Right atrium auricular region (tissue), 2 donors: ENCODE data around the gene ESRRA. TPM values are rescaled to one million over a fixed set of nuclear protein-coding genes. Genes with fewer than 3 reads are reported as not detected.
"Not testable (repeated sequence)": the region's sequence is repeated elsewhere in the genome, so short reads cannot be mapped to it uniquely, and the experiment has no call there.

Experiments
- DNase-seq: peaks from one replicate; pipeline ENCODE4 v3.0.0-alpha.2; 2019; ENCODE audit warnings: low spot score
- H3K27ac ChIP-seq, 2 donors: fragments of 200-600 bp; sonication (generic); 1 replicate in 1 of 2; 2 replicates in 1 of 2; pipeline ENCODE4 v1.5.1; 2016 to 2019
- H3K27me3 ChIP-seq, 2 donors: fragments of 200-600 bp; sonication (generic); one replicate each; pipeline versions ENCODE4 v1.5.1 to v1.6.0; 2017 to 2019
- H3K36me3 ChIP-seq: fragments of 200-600 bp; sonication (generic); one replicate; pipeline ENCODE4 v1.5.1; 2016
- H3K4me1 ChIP-seq, 2 donors: fragments of 200-600 bp; sonication (generic); one replicate each; pipeline versions ENCODE4 v1.5.1 to v1.6.0; 2017 to 2019
- H3K4me3 ChIP-seq, 2 donors: fragments of 200-600 bp; sonication (generic); 1 replicate in 1 of 2; 2 replicates in 1 of 2; pipeline ENCODE4 v1.5.1; 2017 to 2019; ENCODE audit warnings: mild to moderate bottlenecking in 1 of 2, moderate library complexity in 1 of 2
- H3K9me3 ChIP-seq, 2 donors: fragments of 200-600 bp; sonication (generic); one replicate each; pipeline ENCODE4 v1.5.1; 2019
- total RNA-seq, 2 donors: library from RNA; depleted of rRNA; stranded (reverse); fragments of >200 nt; gene quantifications; one replicate each; pipeline ENCODE4 v1.1.0, GENCODE V29; 2016
- TF ChIP-seq, protein P1 (sequence below), 2 donors: fragments of 200-600 bp; sonication (generic); IDR thresholded peaks; one replicate each; pipeline ENCODE4 v1.5.1; 2019; ENCODE audit warnings: antibody characterized with exemption in 2 of 2

The ESRRA gene
- total RNA-seq, 2 donors from 2014 or later: 164 to 190 TPM

DNA sequence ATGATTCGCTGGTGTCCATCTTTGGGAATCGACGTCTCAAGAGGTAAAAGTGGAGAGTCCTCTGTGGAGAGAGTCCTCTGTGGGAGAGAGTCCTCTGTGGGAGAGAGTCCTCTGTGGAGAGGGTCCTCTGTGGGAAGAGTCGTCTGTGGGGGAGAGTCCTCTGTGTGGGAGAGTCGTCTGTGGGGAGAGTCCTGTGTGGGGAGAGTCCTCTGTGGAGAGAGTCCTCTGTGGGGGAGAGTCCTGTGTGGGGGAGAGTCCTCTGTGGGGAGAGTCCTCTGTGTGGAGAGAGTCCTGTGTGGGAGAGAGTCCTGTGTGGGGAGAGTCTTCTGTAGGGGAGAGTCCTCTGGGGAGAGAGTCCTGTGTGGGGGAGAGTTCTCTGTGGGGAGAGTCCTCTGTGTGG is 15.7 kb downstream of the ESRRA start:
- no peaks in the 10 kb centered on the region for H3K27me3 ChIP-seq
- H3K4me1 ChIP-seq: peaks cover 0 to 22% of the 10 kb centered on the region in 2 donors
- H3K9me3 ChIP-seq: no peaks in the 10 kb centered on the region
- H3K27ac ChIP-seq: no peak overlapping the region
- TF ChIP-seq, protein P1, sequence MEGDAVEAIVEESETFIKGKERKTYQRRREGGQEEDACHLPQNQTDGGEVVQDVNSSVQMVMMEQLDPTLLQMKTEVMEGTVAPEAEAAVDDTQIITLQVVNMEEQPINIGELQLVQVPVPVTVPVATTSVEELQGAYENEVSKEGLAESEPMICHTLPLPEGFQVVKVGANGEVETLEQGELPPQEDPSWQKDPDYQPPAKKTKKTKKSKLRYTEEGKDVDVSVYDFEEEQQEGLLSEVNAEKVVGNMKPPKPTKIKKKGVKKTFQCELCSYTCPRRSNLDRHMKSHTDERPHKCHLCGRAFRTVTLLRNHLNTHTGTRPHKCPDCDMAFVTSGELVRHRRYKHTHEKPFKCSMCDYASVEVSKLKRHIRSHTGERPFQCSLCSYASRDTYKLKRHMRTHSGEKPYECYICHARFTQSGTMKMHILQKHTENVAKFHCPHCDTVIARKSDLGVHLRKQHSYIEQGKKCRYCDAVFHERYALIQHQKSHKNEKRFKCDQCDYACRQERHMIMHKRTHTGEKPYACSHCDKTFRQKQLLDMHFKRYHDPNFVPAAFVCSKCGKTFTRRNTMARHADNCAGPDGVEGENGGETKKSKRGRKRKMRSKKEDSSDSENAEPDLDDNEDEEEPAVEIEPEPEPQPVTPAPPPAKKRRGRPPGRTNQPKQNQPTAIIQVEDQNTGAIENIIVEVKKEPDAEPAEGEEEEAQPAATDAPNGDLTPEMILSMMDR (IDR thresholded peaks at IDR 0.05): no peak
- peaks cover 17% of the 10 kb centered on the region for H3K36me3 ChIP-seq
- DNase-seq: no peak
- H3K4me3 ChIP-seq: no peak overlapping the region

DNA sequence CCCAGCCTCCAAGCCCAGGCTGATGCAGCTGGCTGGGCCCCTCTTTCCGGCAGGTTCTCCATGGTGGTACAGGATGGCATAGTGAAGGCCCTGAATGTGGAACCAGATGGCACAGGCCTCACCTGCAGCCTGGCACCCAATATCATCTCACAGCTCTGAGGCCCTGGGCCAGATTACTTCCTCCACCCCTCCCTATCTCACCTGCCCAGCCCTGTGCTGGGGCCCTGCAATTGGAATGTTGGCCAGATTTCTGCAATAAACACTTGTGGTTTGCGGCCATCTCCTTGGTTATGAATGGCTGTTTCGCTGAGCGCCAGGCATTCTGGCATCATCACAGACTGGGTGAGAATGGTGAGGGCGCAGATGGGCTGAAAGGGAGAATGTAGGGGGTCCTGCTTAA is 16.2 kb downstream of the ESRRA start:
- H3K4me3 ChIP-seq: no peak overlapping the region
- no peaks in the 10 kb centered on the region for H3K27me3 ChIP-seq
- DNase-seq: no peak
- peaks cover 12% of the 10 kb centered on the region for H3K36me3 ChIP-seq
- H3K9me3 ChIP-seq: no peaks in the 10 kb centered on the region
- peaks cover 0 to 19% of the 10 kb centered on the region in 2 donors for H3K4me1 ChIP-seq
- TF ChIP-seq, protein P1 (IDR thresholded peaks at IDR 0.05): no peak
- H3K27ac ChIP-seq: no peak overlapping the region

DNA sequence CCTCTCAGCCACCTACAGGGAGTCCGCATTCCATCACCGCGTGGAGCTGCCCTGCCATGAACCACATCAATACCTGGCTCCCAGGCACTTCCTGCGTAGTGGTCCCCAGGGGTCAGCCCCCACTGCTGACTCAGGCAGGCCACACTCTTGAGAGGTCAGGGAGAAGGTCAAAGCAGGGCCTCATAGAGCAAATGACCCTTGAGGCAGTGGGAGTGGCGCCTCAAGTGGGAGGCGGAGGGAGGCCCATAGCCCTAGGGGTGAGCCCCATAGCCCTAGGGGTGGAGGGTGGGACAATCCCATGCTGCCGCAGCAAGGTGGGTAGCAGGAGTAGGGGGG is 17.6 kb downstream of the ESRRA start:
- Histone ChIP-seq H3K4me3 (no peak overlapping the region), H3K27ac (no peak overlapping the region), H3K36me3 (peaks cover 11% of the 10 kb centered on the region), H3K27me3 (no peaks in the 10 kb centered on the region), H3K4me1 (peaks cover 0 to 13% of the 10 kb centered on the region in 2 donors), H3K9me3 (no peaks in the 10 kb centered on the region)
- TF ChIP-seq, protein P1 (IDR thresholded peaks at IDR 0.05): no peak
- DNase-seq: no peak

DNA sequence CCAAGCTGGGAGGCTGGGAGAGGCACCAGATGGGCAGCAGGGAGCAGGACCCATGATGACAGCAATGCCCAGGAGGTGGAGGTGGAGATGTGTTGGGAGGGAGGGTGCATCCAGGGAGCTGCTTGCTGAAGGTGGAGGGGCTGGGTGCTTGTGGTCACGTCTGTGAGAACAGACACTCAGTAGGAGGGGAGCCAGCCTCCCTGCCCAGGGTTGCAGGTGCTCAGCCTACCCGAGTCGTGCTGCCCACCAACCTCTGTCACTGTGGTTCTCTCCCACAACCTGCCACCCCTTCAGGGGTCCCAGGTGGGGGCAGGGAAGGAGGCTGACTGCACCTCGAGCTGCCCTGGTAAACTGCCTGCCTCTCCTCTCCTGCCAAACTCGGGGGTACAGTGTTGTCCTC is 18.0 kb downstream of the ESRRA start:
- Histone ChIP-seq H3K27me3 (no peaks in the 10 kb centered on the region), H3K4me1 (peaks cover 0 to 13% of the 10 kb centered on the region in 2 donors), H3K9me3 (no peaks in the 10 kb centered on the region), H3K36me3 (peaks cover 11% of the 10 kb centered on the region), H3K4me3 (no peak overlapping the region), H3K27ac (no peak overlapping the region)
- TF ChIP-seq, protein P1 (IDR thresholded peaks at IDR 0.05): no peak
- DNase-seq: no peak

DNA sequence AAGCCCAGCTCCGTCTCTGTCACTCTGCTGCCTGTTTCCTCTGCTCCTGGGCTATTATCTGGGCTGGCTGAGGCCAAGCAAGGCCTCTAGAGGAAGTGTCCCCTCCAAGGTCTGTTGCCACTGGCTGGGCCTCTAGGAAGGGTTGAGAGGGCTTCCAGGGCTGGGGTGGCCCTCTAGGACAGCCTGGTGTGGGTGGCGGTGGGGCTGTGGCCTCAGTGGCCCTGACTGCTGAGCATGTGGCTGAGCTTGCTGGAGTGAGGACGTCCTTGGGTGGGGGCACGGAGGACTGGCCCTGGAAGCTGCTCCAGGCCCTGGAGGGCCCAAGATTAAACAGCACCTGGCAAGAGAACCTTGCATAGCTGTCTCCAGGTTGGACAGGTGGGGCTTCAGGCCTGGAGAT is 18.7 kb downstream of the ESRRA start:
- not testable (repeated sequence) for DNase-seq

DNA sequence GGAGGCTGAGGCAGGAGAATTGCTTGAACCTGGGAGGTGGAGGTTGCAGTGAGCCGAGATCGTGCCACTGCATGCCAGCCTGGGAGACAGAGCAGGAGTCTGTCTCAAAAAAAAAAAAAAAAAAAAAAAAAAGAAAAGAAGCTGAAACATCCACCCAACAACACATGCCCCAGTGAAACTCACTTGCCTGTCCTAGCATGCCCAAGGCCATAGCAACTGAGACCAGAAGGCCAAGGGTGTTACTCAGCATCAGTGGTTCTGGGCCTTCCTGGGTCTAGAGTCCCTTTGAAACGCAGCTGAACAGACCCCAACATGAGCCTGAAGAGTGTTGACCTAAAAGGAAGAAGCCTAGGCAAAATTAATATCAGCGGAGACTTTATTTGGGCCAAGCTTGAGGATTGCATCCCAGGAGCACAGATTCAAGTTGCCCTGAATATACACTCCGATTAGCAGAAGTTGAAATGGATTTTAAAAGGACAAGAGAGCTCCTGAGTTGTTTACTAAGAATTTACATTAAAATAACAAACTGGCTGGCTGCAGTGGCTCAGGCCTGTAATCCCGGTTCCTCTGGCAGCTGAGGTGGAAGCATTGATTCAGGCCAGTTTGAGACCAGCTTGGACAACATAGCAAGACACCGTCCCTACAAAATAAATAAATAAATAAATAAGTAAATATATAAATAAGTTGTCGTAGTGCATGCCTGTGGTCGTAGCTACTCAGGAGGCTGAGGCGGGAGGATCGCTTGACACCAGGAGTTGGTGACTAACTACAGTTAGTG is 19.6 kb downstream of the ESRRA start:
- TF ChIP-seq, protein P1 (IDR thresholded peaks at IDR 0.05): no peak
- Histone ChIP-seq H3K27ac (no peak overlapping the region), H3K4me1 (peaks cover 0 to 11% of the 10 kb centered on the region in 2 donors), H3K9me3 (no peaks in the 10 kb centered on the region), H3K36me3 (peaks cover 11% of the 10 kb centered on the region), H3K4me3 (no peak overlapping the region), H3K27me3 (no peaks in the 10 kb centered on the region)
- no peak for DNase-seq

More for the DNA sequence above, 18.7 kb downstream of the ESRRA start:
- H3K9me3 ChIP-seq, H3K27ac ChIP-seq, H3K4me3 ChIP-seq, H3K4me1 ChIP-seq, H3K27me3 ChIP-seq: not testable (repeated sequence)
- H3K36me3 ChIP-seq: peaks cover 11% of the 10 kb centered on the region
